Omental fat pad (tissue), 4 donors: ENCODE data around the gene SLC25A21. TPM values are rescaled to one million over a fixed set of nuclear protein-coding genes. Genes with fewer than 3 reads are reported as not detected.

Experiments used
- ATAC-seq: fragments of 150-250 bp; one replicate; pipeline ENCODE4 v1.9.1; 2016; ENCODE audit warnings: mild to moderate bottlenecking, moderate library complexity; ENCODE audit not compliant: low FRiP score
- DNase-seq: peaks from one replicate; pipeline ENCODE4 v3.0.0-alpha.2; 2019; ENCODE audit warnings: low spot score
- total RNA-seq, 4 donors: library from RNA; depleted of rRNA; stranded (reverse); fragments of >200 nt; gene quantifications; one replicate each; pipeline ENCODE4 v1.1.0, GENCODE V29; 2016
- TF ChIP-seq, protein P1 (sequence below), 3 donors: fragments of 450-650 bp; IDR thresholded peaks; one replicate each; pipeline ENCODE4 v1.5.1; 2016 to 2017; ENCODE audit warnings: antibody characterized with exemption in 3 of 3, mild to moderate bottlenecking in 3 of 3, moderate library complexity in 2 of 3

SLC25A21 gene
- total RNA-seq, 4 donors from 2014 or later: 0.38 to 1.4 TPM; not detected in 2

DNA sequence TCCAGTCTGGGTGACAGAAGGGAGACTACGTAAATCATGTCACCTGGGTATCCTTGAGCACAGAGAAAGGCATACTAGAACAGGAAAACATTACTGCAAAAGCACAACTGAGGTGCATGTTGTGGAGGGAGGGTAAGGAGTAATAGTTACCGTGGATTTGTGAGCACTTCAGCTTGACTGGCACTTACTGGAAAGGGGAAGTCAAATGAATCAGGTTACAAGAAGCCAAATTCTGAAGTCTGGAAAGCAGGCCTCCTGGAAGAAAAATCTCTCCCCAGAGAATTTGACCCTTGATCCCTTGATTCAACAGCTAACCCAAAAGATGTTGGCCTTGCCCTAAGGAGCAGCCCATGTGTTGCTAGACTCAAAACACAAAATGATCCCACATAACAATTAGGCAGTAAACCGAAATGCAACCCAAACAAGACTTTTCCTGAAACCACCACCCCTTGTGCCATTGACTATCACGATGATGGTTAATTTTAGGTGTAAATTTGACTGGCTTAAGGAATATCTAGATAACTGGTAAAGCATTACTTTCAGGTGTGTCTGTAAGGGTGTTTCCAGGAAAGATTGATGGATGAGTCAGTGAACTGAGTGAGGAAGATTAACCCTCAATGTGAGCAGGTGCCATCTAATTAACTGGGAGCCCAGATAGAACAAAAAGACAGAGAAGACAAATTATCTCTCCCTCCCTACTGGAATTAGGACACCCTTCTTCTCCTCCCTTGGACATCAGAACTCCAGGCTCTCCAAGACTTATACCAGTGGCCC, 108.8 kb downstream of the SLC25A21 start:
- DNase-seq (no peak), ATAC-seq (no peak)
- TF ChIP-seq, protein P1, sequence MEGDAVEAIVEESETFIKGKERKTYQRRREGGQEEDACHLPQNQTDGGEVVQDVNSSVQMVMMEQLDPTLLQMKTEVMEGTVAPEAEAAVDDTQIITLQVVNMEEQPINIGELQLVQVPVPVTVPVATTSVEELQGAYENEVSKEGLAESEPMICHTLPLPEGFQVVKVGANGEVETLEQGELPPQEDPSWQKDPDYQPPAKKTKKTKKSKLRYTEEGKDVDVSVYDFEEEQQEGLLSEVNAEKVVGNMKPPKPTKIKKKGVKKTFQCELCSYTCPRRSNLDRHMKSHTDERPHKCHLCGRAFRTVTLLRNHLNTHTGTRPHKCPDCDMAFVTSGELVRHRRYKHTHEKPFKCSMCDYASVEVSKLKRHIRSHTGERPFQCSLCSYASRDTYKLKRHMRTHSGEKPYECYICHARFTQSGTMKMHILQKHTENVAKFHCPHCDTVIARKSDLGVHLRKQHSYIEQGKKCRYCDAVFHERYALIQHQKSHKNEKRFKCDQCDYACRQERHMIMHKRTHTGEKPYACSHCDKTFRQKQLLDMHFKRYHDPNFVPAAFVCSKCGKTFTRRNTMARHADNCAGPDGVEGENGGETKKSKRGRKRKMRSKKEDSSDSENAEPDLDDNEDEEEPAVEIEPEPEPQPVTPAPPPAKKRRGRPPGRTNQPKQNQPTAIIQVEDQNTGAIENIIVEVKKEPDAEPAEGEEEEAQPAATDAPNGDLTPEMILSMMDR (IDR thresholded peaks at IDR 0.05): no peak

DNA sequence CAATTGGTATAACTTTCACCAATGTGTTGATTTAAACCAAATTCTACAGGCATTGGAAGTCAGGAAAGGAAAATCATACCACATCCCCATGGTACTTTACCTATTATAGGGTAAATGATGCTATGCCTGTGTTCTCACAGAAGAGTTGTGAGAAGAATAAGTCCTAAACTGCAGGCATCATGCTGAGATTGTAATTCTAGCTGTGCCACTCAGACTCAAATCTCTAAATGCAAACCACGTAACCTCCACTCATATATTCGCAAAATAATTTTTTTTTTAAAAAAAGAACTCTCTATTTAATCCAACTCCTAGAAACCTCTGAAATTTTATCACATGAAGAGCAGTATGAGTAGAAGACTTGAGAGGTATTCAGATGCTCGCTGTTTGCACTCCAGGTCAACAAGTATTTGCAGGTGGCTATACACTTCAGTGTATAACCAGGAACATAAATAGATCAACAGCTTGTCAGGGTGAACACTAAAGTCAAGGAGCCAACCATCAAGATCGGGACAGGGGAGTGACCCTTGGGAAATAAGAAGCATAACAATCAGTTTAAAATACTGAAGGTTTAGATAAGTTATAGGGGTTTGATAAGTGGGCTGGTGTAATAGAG, 110.1 kb downstream of the SLC25A21 start:
- TF ChIP-seq, protein P1 (IDR thresholded peaks at IDR 0.05): no peak
- no peak for DNase-seq
- ATAC-seq: no peak

DNA sequence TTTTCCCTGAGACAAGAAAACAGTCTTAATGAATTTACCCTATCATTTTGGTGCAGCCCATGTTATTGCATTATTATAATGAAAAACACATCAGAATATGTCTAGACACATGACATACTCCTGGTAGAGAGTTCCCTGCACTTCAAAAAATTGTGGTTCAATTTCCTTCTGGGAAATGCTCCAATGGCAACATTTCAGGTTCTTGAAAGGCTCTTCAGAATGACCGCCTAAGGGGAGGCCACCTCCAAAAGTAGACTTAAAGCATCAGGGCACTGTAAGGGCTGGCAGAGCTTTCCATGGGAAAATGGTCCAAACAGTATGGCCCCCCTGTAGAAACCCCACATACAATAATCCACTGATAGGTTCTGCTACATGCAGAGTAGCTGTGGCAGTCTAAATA, 110.7 kb downstream of the SLC25A21 start:
- ATAC-seq (no peak), DNase-seq (no peak)
- TF ChIP-seq, protein P1 (IDR thresholded peaks at IDR 0.05): no peak

DNA sequence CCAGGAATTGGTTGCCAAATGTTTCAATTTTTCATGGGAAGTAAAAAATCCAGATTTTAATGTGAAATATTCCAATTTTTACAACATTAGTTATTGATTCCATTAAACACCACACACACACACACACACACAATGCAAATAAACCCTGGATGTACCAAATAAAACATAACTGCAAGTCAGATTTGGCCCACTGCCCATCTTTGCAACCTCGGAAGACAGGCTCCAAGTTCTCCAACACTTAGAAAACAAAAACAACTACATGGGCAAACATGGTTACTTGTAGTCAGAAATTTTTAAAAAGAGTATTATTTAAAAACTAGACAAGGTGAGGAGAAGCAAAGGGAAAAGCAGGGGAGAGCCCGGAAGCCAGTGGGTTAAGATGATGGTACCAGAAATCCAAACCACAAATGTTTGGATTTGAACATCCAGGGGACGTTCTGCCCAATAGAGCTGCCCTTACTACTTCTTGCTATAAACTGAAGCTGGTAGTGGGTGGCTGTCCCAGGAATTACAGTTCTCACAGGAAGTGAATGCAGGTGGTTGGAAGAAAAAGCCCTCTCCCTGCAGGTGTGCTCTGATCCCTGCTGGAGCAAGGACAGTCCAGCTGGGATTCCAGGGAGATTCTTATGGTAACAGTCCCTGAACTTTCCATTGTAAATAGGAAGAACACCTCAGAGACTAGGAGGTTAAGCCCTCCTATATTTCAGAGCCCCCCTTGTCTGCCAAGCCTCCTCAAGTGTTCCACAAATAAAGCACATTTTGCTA, 111.7 kb downstream of the SLC25A21 start:
- TF ChIP-seq, protein P1 (IDR thresholded peaks at IDR 0.05): no peak
- no peak for ATAC-seq
- DNase-seq: no peak

DNA sequence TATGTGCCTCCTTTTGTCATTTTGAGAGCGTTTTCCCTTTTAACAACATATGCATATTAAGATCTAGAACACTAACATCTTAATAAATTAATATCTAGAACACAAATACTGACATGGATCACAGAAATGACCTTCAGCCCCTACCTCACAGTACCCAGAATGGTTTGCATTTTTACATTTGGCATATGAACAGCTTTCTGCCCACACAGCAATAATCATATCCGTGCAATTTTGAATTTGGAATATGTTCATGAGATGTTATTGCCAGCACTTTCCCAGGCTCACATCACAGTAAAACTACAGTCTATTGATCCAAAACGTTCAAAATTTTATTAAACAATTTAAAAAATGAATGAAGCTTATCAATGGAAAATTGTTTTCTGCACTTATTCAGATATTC, 114.6 kb downstream of the SLC25A21 start:
- ATAC-seq (no peak), DNase-seq (no peak)
- TF ChIP-seq, protein P1 (IDR thresholded peaks at IDR 0.05): no peak

DNA sequence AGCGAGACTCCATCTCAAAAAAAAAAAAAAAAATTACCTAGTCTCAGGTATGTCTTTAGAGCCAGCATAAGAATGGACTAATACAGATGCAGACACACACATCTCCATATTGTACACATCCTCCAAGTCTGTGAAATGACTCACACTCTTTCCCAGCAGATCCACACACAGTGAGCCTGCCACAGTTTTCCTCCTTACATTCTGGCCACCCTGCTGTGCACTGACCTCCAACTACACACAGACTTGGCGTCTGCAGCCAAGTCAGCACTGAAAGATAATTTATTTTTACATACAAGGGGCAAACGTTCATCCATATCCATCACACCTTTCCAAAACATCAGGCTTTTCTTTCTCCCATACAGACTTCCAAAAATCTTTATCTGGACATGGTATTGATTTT, 115.9 kb downstream of the SLC25A21 start:
- no peak for DNase-seq
- TF ChIP-seq, protein P1 (IDR thresholded peaks at IDR 0.05): no peak
- no peak for ATAC-seq
